ENCODE results near the gene B4GALT2.

B4GALT2 gene

DNA sequence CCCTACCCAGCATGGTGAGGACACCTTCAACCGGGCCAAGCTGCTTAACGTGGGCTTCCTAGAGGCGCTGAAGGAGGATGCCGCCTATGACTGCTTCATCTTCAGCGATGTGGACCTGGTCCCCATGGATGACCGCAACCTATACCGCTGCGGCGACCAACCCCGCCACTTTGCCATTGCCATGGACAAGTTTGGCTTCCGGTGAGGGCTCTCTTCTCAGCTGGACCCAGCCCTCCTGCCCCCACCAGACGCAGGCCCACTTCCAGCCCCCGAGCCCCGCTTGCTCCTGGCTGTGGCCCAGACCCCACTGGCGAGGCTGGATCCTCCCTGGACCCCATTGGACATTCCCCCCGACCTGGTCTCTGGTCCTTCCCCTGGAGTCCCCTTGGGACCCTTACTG lies 5.8 kb downstream of the B4GALT2 start:
- Histone ChIP-seq H3K36me3 (ENCODE audit: control insufficient read depth, insufficient read depth, low read length) (no peaks in the 10 kb centered on the region), H3K4me3 (ENCODE audit: low read length) (no peak overlapping the region), H3K9me3 (ENCODE audit: control insufficient read depth, low read length) (no peaks in the 10 kb centered on the region), H3K4me1 (ENCODE audit: control insufficient read depth, insufficient read depth, low read length) (peaks cover 33% of the 10 kb centered on the region), H3K9ac (ENCODE audit: low read length) (no peak overlapping the region), H3K27me3 (ENCODE audit: control insufficient read depth, insufficient read depth, low read length) (no peaks in the 10 kb centered on the region)

DNA sequence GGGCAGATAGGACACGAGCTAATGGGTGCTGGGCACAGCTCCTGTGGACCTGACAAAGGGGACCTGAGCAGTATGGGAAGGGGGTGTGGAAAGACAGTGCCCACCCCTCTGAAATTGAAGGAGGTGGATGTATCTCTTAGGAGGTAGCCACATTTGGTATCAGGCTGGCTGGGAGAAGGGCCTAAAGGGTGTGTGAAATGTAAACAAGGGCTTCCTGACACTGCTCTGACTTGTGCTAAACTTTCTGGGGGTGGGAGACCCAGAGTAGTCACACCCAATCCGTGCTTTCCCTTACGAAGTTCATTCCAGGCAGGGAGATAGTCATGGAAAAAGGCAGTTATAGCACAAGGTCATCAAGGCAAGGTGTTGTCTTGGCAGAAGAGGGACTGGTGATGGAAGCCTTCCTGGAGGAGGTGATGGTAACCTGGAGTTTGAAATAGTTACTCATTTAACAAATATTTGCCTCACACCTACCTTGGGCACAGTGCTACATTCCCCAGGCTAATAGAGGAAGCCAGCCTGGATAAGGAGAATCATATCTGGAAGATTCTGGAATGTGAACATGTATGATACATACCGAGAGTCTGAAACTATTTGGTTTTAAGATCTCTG lies 7.1 kb downstream of the B4GALT2 start:
- Histone ChIP-seq H3K9ac (ENCODE audit: low read length) (no peak overlapping the region), H3K36me3 (ENCODE audit: control insufficient read depth, insufficient read depth, low read length) (no peaks in the 10 kb centered on the region), H3K4me1 (ENCODE audit: control insufficient read depth, insufficient read depth, low read length) (peaks cover 28% of the 10 kb centered on the region), H3K9me3 (ENCODE audit: control insufficient read depth, low read length) (no peaks in the 10 kb centered on the region), H3K4me3 (ENCODE audit: low read length) (no peak overlapping the region), H3K27me3 (ENCODE audit: control insufficient read depth, insufficient read depth, low read length) (no peaks in the 10 kb centered on the region)

DNA sequence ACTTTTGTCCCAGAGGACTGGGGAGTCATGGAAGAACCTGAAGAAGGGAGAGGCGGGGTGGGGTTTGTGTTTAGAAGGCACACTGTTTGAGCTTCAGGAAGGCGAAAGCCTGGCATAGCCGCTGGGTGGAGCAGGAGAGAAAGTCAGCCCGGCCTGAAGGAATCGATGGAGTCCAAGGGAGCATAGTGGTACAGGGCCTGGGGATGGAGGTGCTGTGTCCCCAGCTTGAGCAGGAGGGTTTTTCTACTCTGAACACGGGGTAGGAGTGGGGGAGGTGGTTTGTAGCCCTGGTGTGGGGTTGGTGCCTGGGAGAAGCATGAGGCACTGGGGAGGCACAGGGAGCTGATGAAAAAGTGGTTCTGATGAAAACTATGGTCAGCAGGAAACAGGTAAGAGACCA lies 7.7 kb downstream of the B4GALT2 start:
- H3K27me3 ChIP-seq (ENCODE audit: control insufficient read depth, insufficient read depth, low read length): no peaks in the 10 kb centered on the region
- no peak overlapping the region for H3K4me3 ChIP-seq (ENCODE audit: low read length)
- peaks cover 25% of the 10 kb centered on the region for H3K4me1 ChIP-seq (ENCODE audit: control insufficient read depth, insufficient read depth, low read length)
- no peaks in the 10 kb centered on the region for H3K36me3 ChIP-seq (ENCODE audit: control insufficient read depth, insufficient read depth, low read length)
- no peaks in the 10 kb centered on the region for H3K9me3 ChIP-seq (ENCODE audit: control insufficient read depth, low read length)
- H3K9ac ChIP-seq (ENCODE audit: low read length): no peak overlapping the region

DNA sequence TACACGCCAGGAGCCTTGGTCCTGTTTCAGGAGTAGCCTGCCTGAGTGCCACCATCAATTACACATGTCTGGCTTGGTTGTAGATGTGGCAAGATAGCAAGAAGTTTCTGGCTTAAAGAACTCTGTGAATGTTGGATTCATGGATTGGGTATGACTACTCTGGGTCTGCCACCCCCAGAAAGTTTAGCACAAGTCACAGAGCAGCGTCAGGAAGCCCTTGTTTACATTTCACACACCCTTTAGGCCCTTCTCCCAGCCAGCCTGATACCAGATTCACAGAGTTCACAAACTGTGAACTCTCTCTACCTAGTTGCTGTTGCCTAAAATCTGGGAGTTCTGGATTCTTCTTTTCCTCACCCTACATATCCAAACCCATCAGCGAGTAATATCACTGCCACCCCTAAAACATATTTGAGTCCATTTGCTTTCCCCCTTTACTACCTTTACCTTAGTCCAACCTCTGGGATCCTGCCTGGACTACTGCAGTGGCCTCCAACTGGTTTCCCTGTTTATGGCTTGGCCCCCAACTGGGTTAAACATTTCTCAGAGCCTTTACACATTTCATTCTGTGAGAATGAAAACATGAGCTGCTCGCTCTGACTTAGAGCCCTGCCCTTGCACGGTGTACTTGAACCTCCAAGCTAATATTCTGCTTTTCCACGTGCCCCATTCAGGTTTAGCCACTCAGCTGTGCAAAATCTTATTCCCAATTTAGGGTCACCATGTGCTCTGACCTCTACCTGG lies 8.3 kb downstream of the B4GALT2 start:
- Histone ChIP-seq H3K4me1 (ENCODE audit: control insufficient read depth, insufficient read depth, low read length) (peaks cover 31% of the 10 kb centered on the region), H3K4me3 (ENCODE audit: low read length) (no peak overlapping the region), H3K36me3 (ENCODE audit: control insufficient read depth, insufficient read depth, low read length) (no peaks in the 10 kb centered on the region), H3K9ac (ENCODE audit: low read length) (no peak overlapping the region), H3K27me3 (ENCODE audit: control insufficient read depth, insufficient read depth, low read length) (no peaks in the 10 kb centered on the region), H3K9me3 (ENCODE audit: control insufficient read depth, low read length) (no peaks in the 10 kb centered on the region)

DNA sequence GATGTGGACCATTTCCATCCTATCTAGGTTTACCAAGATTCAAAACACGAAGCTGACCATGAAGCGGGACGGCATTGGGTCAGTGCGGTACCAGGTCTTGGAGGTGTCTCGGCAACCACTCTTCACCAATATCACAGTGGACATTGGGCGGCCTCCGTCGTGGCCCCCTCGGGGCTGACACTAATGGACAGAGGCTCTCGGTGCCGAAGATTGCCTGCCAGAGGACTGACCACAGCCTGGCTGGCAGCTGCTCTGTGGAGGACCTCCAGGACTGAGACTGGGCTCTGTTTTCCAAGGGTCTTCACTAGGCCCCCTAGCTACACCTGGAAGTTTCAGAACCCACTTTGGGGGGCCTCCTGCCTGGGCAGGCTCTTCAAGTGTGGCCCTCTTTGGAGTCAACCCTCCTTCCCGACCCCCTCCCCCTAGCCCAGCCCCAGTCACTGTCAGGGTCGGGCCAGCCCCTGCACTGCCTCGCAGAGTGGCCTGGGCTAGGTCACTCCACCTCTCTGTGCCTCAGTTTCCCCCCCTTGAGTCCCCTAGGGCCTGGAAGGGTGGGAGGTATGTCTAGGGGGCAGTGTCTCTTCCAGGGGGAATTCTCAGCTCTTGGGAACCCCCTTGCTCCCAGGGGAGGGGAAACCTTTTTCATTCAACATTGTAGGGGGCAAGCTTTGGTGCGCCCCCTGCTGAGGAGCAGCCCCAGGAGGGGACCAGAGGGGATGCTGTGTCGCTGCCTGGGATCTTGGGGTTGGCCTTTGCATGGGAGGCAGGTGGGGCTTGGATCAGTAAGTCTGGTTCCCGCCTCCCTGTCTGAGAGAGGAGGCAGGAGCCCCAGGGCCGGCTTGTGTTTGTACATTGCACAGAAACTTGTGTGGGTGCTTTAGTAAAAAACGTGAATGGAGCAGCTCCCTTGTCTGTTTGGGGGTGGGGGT lies 11.5 kb downstream of the B4GALT2 start:
- H3K27me3 ChIP-seq (ENCODE audit: control insufficient read depth, insufficient read depth, low read length): no peaks in the 10 kb centered on the region
- peak overlapping the region; percentile 61 for H3K4me3 ChIP-seq (ENCODE audit: low read length)
- H3K9me3 ChIP-seq (ENCODE audit: control insufficient read depth, low read length): no peaks in the 10 kb centered on the region
- H3K9ac ChIP-seq (ENCODE audit: low read length): peak overlapping the region; percentile 74
- H3K36me3 ChIP-seq (ENCODE audit: control insufficient read depth, insufficient read depth, low read length): no peaks in the 10 kb centered on the region
- peaks cover 37% of the 10 kb centered on the region for H3K4me1 ChIP-seq (ENCODE audit: control insufficient read depth, insufficient read depth, low read length)

DNA sequence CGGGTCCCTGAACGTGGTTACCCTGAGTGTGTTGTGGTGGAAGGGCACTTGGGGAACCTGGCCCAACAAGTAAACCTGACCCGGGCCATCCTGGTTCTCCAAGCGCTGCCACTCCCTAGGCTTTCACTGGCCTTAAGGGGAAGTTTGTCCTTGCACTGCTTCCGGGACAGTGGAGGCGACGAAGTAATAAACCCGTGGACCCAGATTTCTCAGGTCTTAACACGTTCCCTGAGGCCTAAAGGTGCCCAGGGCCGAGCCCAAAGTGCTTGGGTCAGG lies 12.1 kb downstream of the B4GALT2 start:
- Histone ChIP-seq H3K9me3 (ENCODE audit: control insufficient read depth, low read length) (no peaks in the 10 kb centered on the region), H3K4me3 (ENCODE audit: low read length) (peak overlapping the region; percentile 61), H3K4me1 (ENCODE audit: control insufficient read depth, insufficient read depth, low read length) (peaks cover 35% of the 10 kb centered on the region), H3K27me3 (ENCODE audit: control insufficient read depth, insufficient read depth, low read length) (no peaks in the 10 kb centered on the region), H3K36me3 (ENCODE audit: control insufficient read depth, insufficient read depth, low read length) (no peaks in the 10 kb centered on the region), H3K9ac (ENCODE audit: low read length) (peak overlapping the region; percentile 74)

DNA sequence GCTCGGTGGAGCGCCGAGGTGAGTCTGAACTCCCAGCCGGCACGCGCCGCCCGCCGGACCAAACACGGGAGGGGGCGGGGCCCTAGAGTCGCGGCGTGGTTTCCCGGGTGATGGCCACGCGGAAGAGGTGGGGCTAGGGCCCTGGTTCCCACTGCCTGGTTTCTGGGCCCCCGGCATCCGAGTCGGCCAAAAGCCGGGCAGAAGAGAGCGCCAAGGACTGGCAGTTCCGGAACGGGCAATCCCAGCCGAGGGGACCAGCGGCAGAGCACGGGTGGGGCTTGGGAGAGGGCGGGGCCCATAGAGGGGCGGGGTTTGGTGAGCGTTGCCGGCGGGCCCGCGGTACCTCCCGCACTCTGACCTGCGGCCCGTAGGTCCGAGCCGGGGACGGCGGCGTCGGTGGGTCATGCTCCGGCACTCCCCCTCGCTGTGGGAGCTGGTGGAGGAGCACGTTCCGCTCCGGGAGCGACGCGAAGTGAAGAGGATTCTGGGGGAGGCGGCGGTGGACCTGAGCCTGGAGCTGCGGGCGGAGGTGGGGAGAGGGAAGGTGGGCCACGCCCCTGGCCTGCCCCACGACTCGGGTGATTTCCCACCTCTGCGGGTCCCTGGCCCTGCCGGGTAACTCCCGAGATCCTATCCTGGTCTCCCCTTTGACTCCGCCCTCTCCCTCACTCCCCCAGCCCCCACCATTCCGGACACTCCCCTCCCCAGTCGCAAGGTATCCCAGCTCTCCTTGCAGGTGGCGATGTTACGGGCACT lies 12.6 kb downstream of the B4GALT2 start, which contains the start of gene CCDC24:
CCDC24 (plus strand) TSS at position 124 of the 756 bp plus-strand sequence; CDS start at position 404, 280 bp downstream.
- Histone ChIP-seq H3K36me3 (ENCODE audit: control insufficient read depth, insufficient read depth, low read length) (no peaks in the 10 kb centered on the region), H3K9ac (ENCODE audit: low read length) (peak within 1 kb of the TSS; percentile 74), H3K4me3 (ENCODE audit: low read length) (peak within 1 kb of the TSS; percentile 61), H3K27me3 (ENCODE audit: control insufficient read depth, insufficient read depth, low read length) (no peaks in the 10 kb centered on the region), H3K4me1 (ENCODE audit: control insufficient read depth, insufficient read depth, low read length) (peaks cover 29% of the 10 kb centered on the region), H3K9me3 (ENCODE audit: control insufficient read depth, low read length) (no peaks in the 10 kb centered on the region)

DNA sequence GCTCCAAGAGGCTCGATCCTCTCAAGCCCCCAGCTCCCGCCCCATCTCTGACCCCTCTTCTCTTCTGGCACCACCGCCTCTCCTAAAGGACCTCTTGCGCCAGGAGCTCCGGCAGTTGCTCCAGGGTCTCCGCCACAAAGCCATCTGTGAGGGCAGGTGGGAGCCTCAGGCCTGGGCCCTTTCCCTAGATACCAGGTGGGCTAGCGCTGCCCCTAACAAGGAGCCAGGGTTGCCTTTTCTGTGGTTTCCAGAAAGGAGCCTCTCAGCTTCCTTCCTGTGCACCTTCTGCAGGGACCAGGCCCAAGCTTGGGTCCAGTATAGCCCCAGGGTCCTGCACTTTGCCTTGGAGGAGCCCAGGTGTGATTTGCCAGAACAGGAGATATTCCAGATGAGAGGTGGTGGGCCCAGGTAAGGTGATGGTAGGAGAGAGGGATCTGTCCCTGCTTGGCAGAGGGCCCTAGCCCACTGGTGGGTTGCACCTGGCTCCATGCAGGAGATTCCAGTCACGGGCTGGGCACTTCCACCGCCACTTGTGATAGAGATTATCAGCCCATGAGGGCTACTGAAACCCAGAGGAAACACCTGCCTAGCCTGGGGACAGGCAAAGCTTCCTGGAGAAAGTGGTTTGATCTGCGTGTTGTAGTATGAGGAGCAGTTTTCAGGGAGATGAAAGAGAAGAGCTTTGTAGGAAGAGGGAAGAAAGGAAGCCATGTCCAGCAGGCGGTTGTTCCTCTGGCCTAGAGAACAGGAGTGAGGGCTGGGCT lies 13.4 kb downstream of the B4GALT2 start:
- Histone ChIP-seq H3K4me3 (ENCODE audit: low read length) (peak overlapping the region; percentile 61), H3K36me3 (ENCODE audit: control insufficient read depth, insufficient read depth, low read length) (no peaks in the 10 kb centered on the region), H3K27me3 (ENCODE audit: control insufficient read depth, insufficient read depth, low read length) (no peaks in the 10 kb centered on the region), H3K9ac (ENCODE audit: low read length) (peak overlapping the region; percentile 74), H3K4me1 (ENCODE audit: control insufficient read depth, insufficient read depth, low read length) (peaks cover 27% of the 10 kb centered on the region), H3K9me3 (ENCODE audit: control insufficient read depth, low read length) (no peaks in the 10 kb centered on the region)

DNA sequence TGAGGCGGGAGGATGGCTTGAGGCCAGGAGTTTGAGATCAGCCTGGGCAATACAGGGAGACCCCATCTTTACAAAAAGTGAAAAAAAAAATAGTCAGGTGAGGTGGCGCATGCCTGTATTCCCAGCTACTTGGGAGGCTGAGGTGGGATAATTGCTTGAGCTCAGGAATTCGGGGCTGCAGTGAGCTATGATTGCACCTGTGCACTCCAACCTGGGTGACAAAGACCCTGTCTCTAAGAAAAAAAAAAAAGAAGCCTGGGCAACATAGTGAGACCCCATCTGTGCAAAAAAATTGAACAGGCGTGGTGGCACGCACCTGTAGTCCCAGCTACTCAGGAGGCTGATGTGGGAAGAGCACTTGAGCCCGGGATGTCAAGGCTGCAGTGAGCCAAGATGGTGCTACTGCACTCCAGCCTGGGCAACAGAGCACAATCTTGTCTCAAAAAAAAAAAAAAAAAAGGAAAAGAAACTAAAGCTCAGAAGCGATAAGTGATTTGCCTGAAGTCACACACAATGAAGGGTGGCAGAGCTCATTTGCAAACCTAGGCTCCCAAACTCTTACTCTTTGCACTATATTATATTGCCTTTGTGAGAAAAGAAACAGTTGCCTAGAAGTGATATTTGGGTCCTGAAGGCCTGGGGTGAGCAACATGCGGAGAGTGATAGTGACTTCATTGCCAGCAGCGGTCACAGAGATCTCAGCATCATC lies 14.3 kb downstream of the B4GALT2 start:
- no peak overlapping the region for H3K9ac ChIP-seq (ENCODE audit: low read length)
- no peaks in the 10 kb centered on the region for H3K9me3 ChIP-seq (ENCODE audit: control insufficient read depth, low read length)
- H3K4me1 ChIP-seq (ENCODE audit: control insufficient read depth, insufficient read depth, low read length): peaks cover 36% of the 10 kb centered on the region
- no peaks in the 10 kb centered on the region for H3K36me3 ChIP-seq (ENCODE audit: control insufficient read depth, insufficient read depth, low read length)
- no peak overlapping the region for H3K4me3 ChIP-seq (ENCODE audit: low read length)
- H3K27me3 ChIP-seq (ENCODE audit: control insufficient read depth, insufficient read depth, low read length): no peaks in the 10 kb centered on the region

DNA sequence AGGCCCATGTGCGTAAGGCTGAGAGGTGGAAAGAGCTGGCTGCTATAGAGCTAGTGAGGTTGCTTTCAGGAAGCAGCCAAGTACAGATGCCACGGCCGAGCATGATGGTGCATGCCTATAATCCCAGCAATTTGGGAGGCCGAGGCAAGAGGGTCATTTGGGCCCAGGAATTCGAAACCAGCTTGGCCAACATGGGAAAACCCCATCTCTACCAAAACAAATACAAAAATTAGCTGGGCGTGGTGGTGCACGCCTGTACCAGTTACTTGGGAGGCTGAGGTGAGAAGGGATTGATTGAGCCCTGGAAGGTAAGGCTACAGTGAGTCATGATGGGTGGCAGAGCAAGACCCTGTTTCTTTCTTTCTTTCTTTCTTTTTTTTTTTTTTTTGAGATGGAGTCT lies 15.1 kb downstream of the B4GALT2 start:
- no peaks in the 10 kb centered on the region for H3K27me3 ChIP-seq (ENCODE audit: control insufficient read depth, insufficient read depth, low read length)
- no peaks in the 10 kb centered on the region for H3K36me3 ChIP-seq (ENCODE audit: control insufficient read depth, insufficient read depth, low read length)

More for the DNA sequence above, 15.1 kb downstream of the B4GALT2 start:
- no peak overlapping the region for H3K9ac ChIP-seq (ENCODE audit: low read length)
- peaks cover 37% of the 10 kb centered on the region for H3K4me1 ChIP-seq (ENCODE audit: control insufficient read depth, insufficient read depth, low read length)
- no peaks in the 10 kb centered on the region for H3K9me3 ChIP-seq (ENCODE audit: control insufficient read depth, low read length)
- no peak overlapping the region for H3K4me3 ChIP-seq (ENCODE audit: low read length)
